HCEC 1CT (cell line): ENCODE data around the gene TSPAN18.

Experiments used
- DNase-seq: peaks from one replicate; pipeline ENCODE4 v3.0.0-alpha.2; 2017

Gene TSPAN18

GRCh38 chr11:44726283-44727113 is at the start of gene TSPAN18:
TSS of gene TSPAN18 (plus strand) at chr11:44726962. CDS start at chr11:44906417, 179,455 bp downstream.
- DNase-seq = no peak

- DNase-seq = no peak
These were observed 45.7 kb upstream of the TSPAN18 start for GRCh38 chr11:44680982-44681597.

GRCh38 chr11:44681698-44682097 is 45.1 kb upstream of the TSPAN18 start:
- DNase-seq = peak; percentile 39

- DNase-seq = no peak
These were observed 41.9 kb upstream of the TSPAN18 start for GRCh38 chr11:44684859-44685281.

- DNase-seq = no peak
These were observed 39.4 kb upstream of the TSPAN18 start for GRCh38 chr11:44687388-44687787.

GRCh38 chr11:44689265-44689664 is 37.5 kb upstream of the TSPAN18 start:
- no peak for DNase-seq

- DNase-seq = no peak
These were observed 36.1 kb upstream of the TSPAN18 start for GRCh38 chr11:44690651-44691050.

GRCh38 chr11:44692460-44692859 is 34.3 kb upstream of the TSPAN18 start:
- DNase-seq = no peak

- no peak for DNase-seq
These were observed 33.1 kb upstream of the TSPAN18 start for GRCh38 chr11:44693654-44694119.

GRCh38 chr11:44694443-44694842 is 32.3 kb upstream of the TSPAN18 start:
- DNase-seq = no peak

GRCh38 chr11:44695169-44695833 is 31.5 kb upstream of the TSPAN18 start:
- DNase-seq = no peak

- DNase-seq = no peak
These were observed 28.4 kb upstream of the TSPAN18 start for GRCh38 chr11:44698252-44698912.

- no peak for DNase-seq
These were observed 27.0 kb upstream of the TSPAN18 start for GRCh38 chr11:44699497-44700408.

GRCh38 chr11:44701276-44701675 is 25.5 kb upstream of the TSPAN18 start:
- DNase-seq = no peak

- no peak for DNase-seq
These were observed 23.9 kb upstream of the TSPAN18 start for GRCh38 chr11:44702889-44703288.

- no peak for DNase-seq
These were observed 19.7 kb upstream of the TSPAN18 start for GRCh38 chr11:44707094-44707493.

- no peak for DNase-seq
These were observed 18.8 kb upstream of the TSPAN18 start for GRCh38 chr11:44708009-44708408.

- DNase-seq = no peak
These were observed 18.1 kb upstream of the TSPAN18 start for GRCh38 chr11:44708523-44709280.

- DNase-seq = peak; percentile 22
These were observed 17.5 kb upstream of the TSPAN18 start for GRCh38 chr11:44709281-44709562.

GRCh38 chr11:44709966-44710365 is 16.8 kb upstream of the TSPAN18 start:
- no peak for DNase-seq

- no peak for DNase-seq
These were observed 15.5 kb upstream of the TSPAN18 start for GRCh38 chr11:44711113-44711786.
